Inferior parietal cortex (tissue), 1 donor: ENCODE data around the gene TDP1.

Source experiments
- DNase-seq: peaks from one replicate; pipeline ENCODE4 v3.0.0-alpha.2; 2016; ENCODE audit errors: extremely low spot score

Gene TDP1

DNA sequence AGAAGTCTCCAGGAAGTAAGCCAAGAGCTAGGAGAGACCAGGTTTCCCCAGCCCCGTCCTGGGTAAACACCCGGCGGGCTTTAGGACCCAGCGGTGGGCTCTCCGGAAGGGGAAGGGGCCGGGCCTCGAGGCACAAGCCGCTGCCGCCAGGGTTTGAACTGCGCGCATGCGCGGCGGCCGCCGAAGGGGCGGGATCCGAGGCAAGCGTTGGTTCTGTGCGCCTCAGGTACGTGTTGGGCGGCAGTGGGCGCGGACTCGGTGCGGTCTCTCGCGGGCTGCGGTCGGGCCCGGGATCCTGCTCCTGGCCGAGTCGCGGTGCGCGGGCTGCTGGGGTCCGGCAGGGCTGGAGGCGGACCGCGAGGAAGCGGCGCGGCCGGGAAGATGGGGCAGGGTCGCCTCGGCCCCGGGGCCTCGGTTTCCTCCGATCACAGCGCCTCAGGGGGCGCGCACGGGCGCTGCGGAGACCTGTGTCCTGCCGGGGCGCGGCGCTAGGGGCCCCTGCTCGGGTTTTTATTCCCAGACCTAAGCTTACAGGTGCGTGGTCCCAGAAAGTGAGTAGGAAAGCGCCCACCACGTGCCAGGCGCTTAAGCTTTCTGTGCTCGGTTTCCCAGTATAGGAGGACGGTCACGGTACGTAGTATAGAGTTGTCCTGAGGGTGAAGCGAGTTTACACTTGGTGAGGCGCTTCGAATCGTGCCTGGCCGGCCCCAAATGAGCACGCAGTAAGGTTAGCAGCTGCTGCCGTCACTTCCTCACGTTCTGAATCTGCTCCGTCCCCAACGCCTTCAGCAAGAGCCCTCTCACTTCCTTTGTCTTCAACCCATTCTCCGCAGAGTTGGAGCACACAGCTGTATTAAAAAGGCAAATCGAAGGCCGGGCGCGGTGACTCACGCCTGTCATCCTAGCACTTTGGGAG lies at the start of gene TDP1:
Gene TDP1 (plus strand): TSS at position 183 of the 916 bp plus-strand sequence. CDS start 7,188 bp downstream, outside the sequence.
- peak; percentile 98 for DNase-seq

DNA sequence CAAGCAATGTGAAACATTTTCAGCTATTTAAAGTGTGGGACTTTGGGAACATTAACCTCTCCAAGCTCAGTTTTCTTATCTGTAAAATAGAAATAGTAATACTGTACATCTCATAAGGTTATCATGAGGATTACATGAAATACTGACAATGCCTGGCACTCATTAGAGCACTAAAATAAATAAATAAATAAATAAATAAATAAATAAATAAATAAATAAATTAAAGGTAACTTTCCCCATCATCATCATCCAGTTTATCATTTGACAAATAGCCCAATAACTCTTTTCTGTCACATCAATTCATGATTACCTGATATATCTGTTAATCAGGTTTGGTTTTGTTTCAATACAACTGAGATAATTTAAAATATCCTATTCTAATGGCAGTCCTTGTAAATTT lies 49.7 kb upstream of the TDP1 start:
- DNase-seq, result no peak

DNA sequence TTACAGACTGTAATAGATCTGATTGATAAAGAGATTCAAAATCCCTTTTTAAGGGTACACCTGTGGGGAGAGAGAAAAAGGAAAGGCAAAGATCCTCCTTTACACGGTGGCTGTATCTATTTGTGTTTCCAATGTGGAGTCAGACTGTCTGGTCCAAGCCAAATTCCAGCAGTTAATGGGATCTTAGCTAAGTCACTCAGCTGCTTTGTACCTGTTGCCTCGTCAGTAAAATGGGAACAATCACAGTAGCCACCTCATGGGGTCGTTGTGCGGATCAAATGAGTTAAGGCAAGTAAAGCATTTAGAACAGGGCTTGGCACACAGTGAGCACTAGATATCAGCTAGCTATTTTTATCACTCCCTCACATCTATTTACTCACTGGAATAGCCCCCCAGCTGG lies 48.1 kb upstream of the TDP1 start:
- no peak for DNase-seq

DNA sequence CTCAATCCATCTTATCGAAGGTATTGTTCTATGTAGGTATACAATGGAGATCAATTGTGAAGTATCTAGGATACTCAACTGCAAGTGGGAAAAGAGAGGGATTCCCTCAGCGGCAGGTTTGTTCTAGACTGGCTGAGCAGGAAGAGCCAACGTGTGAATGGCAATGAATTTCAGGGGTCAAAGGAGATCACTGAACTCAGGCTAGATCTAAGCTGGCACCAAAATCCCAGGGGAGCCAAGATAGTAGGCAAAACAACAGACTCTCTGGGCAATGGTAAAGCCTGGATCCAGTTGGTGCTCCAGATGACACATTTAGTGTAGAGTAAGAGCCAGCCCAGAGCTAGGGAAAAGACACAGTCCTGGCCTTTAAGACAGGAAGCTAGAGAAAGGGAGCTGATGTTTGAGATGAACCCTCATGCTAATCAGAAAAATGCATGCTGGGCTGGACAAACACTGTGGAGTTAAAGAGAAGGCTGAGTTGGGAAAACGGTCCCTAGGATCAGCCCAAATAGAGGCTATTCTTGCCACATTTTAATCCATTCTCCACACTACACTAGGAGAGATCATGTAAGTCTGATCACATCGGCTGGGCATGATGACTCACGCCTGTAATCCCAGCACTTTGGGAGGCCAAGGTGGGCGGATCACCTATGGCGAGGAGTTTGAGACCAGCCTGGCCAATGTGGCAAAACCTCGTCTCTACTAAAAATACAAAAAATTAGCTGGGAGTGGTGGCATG lies 46.8 kb upstream of the TDP1 start:
- no peak for DNase-seq

DNA sequence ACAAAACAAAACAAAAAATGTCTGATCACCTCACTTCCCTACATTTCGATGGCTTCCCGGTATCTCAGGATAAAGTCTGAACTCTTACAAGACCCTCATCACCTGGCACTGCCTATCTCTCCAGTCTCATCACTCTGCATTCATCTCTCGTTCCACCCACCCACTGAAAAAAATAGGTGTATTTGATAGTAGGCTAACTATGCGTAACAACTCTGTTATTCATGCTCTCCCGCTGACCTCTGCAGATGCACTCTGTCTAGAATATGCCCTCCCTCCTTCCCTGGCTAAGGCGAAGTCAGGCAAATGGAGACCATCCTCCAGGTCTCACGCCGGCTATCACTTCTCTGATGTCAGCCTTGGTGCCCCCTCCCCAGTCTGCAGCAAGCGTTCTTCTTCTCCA lies 46.1 kb upstream of the TDP1 start:
- no peak for DNase-seq

DNA sequence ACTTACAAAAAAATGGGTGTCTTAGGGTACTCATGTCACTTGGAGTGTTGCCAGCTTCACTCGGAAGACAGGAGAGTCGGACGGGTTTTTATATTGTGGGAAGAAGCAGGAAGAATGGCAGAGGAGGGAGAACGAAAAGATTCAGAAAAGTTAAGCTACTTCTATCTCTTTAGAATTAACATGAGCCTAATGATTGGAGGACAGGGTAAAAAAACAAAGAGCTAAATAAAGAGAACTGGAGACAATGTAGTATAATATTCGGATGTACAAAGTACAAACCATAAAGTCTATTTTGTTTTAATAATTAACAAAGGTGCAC lies 45.1 kb upstream of the TDP1 start:
- no peak for DNase-seq

DNA sequence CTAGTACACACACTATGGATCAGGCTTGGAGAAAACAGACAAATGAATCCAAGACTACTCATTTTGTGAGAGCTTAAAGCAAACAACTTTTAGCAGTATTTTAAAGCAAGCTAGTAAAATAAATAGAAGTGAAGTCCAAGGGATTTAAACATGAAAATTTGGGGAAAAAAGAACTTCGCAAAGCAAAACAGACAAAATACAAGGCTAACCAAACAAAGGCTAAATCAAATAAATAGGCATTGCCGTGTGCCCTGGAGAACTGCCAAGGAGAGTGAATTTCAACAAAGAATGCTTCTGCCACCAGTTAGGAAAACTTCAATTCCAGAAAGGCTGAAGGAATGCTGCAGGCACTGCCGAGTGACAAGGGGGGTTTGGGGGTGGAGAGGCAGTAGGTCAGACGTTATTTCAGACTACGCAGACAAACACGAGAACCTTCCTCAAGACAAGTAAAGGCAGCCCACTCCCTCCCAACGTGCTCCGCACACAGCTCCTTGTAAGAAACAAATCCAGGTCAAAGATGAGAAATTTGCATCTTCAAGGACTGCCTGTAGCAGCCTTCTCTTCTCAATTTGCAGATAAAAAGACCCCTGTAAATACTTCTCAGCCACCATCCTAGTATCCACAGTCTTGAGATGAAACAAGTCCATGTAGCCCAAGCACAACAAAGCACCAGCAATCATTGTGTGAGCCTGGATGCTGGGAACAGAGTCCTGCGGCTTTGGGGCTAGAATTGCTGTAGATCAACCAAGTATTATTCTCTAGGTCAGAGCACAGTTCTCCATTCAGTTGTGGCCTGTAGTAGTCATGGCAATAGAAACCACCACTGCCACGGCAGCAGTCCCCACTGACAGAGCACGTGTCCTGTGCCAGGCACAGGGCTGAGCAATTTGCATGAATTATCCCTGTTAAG lies 44.5 kb upstream of the TDP1 start:
- peak; percentile 62 for DNase-seq

DNA sequence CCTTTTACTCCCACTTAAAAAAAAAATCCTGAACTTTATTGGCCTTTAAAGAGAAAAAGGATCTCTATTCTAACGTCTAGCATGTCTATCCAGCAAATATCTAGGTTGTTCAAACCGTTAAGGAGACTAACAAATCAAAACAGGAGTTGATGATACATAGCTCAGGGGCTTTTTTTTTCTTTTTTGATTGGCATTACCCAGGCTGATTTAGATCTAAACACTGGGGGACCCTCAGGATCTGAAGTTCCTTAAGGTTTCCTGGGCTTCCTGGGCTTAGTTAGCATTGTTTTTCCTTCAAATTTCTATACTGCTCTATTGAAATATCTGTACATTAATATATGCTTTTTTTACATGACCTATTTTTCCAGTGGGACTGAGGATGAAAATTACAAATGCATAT lies 43.5 kb upstream of the TDP1 start:
- no peak for DNase-seq

DNA sequence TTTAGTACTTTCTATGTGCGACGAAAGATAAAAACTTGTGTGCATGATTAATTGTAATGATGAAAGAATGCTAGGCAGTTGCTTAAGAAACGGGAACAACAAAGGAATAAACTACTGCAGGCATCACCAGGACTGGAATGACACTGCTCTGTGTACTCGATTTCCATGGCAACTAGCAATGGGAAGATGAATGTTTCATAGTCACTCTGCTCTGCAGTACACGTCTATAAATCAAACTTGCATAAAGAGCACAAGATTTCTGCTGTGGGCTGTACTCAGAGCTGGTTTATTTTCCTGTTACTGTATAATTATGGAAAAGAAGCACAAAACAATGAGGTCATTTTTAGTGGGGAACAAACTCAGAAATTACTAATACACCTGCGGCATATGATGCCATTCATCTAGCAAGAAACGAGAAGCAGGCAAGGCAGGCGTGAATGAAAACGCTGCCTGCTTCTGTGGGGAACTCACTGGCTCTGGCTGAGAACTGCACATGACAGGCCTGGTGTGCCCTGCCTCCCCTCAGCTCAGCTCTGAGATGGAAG lies 43.0 kb upstream of the TDP1 start:
- peak; percentile 61 for DNase-seq

DNA sequence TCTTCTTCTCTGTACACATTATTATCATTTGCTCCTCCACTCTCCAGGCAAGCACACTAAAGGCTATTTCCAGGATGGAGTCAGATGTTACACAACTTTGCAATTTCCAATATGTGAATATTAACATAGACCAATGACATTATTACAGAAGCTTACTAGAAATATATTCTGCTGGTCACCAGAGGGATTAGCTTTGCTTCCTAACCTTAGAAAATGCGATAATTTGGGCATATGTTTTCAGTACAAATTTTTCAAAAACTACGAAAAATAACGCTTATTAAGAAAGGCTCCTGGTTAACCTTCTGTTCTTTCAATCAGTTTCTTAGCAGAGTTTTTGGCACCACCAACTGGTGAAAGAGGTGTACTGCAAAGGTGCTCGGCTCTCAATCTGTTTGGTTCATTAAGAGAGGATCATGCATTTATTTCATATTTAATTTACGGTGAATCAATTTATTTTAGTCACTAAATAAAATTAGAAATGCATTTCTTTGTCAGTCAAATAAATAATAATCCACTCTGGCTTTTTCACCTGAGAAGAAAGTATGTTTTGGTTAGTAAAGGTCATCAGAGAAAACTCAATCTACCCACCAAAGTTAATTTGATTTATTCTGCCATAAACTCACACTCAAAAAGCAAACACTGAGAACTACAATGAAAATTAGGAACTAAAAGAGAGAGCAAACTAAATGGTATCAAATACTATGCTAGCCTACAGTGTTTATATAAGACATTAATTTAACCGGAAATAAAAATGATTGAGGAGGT lies 40.4 kb upstream of the TDP1 start:
- DNase-seq, result peak; percentile 94

DNA sequence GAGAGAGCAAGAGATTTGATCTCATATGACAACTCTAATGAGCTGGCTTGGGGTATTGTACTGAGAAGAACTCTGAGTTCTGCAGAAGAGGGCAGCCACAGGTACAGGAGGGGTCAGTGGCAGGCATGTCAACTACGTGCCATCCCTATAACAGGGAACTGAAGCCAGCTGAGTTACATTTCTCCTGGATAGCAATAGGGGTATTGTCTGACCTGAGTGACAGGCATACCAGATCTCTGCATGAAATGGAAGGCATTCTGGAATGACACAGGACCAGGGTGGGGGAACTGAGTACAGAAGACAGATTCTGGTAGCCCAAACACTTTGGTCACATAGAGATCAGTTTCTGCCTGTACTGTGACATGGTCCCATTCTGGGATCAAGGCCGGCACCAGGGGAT lies 37.0 kb upstream of the TDP1 start:
- no peak for DNase-seq

DNA sequence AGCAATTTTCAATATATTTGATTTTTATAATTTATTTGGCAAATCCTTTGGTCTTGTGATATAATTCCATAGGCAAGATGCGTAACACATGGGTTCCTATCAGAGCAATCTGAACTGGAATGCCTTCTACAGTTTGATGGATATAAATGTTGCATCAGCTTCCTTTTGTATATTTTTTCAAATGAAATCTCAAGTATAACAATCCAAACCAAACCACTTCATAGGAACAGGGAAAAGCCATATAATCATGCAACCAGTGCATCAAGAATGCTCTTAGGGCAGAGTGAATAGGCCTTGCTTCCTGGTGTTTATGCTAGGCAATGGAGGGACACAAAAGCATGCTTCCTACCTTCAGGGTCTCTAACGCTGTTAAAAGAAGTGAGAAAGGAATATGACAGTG lies 35.7 kb upstream of the TDP1 start:
- no peak for DNase-seq

DNA sequence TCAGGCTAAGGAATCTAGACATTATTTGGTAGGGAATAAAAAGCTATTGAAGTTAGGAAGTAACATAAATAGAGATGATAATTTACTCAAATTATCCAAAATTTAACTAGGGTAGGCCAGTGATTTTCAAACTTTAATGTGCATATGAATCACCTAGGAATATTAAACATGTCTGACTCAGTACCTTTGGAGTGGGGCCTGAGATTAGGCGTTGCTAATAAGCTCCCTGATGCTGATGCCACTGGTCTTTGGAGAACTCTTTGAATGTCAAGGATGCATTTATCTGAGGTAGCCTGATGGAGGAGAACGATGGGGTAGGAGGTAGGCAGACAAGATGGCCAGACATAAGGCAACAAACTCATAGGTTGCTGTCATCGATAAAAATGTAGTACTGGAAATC lies 34.4 kb upstream of the TDP1 start:
- DNase-seq, result no peak

DNA sequence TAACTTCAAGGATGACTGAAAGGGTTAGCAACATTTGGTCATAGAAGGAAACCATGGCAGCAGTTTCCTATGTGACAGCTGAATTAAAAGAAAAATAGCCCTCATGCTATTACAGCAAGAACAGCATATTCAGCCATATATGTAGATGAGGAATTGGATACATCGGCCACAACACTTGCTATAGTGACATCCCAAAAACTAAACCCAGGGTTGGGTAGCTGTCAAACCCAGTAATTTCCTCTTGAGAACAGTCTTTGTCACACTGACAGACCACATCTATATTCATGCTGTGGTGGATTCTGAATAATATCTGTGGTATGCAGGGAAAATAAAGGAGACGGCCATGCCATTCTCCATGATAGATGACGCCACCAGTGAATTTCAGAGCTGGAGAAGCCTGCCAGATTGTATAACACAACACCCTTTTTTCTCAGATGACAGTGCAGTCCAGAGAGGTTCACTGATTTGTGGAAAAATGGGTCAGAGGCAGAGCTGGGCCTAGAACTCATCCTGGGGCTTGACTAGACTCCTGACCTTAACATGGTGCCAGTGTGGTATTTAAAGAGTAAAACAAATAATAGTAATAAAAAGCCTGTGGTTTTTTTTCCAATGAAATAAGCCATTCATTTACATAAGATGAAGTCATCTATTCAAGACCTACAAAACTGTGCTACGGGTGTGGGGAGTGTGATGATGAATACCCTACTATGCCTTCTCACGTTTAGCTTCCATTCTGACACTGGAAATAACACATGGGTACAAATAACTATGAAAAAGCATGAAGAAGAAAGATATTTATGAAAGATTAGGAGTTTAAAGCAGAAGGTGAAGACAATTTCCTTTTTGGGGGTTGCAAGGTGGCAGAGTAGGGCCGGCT lies 33.5 kb upstream of the TDP1 start:
- DNase-seq, result peak; percentile 51

DNA sequence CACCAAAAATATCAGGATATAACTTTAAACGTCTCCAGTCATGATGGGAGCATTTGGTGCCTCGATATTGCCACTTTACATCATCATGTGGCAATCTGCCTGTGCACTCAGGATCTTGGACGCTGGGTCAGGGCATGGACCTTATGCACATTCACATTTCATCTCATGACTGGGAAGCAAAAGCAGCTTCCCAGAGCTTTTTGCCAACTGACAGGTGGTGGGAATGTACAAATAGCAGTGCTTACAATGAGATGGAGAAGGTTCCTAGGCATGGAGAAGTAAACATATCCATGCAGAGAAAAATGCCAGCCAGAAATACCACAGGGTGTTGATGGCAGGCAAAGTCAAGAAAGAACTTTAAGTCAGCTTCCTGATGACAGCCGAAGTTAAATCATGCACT lies 31.5 kb upstream of the TDP1 start:
- no peak for DNase-seq

DNA sequence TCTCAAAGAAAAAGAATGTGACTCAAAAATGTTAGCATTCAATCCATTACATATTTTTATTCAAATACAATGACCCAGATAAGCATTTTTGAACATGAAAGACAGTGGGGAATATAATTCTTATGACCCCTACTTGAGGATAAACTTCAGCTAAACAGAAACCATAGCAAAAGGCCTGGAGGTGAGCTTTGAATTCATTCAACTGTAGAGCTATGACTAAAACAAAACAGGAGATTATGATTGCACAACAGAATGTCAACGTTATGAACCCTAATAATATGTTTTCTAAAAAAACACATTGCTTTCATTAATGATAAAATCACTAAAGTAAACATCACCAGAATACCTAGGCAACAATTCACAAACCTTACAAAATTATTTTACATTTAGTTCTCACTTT lies 29.0 kb upstream of the TDP1 start:
- DNase-seq, result no peak

DNA sequence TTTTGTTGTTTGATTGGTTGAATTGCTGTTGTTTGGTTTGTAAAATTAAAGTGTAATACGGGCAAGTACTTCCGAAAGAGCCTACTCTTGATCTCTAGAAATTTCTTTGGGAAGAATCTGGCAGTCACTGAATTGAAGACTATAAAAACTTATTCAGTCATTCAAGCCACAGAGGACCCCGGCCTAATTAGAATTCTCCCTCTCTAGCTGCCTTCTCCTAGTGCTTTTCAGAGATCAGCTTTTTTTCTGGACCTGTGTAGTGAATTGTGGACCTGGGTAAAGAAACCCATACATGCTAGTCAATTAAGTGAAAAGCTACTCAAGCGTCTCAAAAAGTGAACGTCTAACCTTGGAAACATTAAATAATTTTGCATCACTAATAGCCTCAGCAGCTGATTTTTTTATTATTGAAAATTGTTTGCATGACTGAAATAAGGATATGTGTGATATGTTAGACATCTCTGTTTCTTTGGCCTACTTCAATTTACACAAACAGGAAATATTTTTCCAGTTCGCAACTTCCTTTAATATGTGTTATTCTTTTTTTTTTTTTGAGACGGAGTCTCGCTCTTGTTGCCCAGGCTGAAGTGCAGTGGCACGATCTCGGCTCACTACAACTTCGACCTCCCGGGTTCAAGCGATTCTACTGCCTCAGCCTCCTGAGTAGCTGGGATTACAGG lies 28.4 kb upstream of the TDP1 start:
- DNase-seq, result no peak

DNA sequence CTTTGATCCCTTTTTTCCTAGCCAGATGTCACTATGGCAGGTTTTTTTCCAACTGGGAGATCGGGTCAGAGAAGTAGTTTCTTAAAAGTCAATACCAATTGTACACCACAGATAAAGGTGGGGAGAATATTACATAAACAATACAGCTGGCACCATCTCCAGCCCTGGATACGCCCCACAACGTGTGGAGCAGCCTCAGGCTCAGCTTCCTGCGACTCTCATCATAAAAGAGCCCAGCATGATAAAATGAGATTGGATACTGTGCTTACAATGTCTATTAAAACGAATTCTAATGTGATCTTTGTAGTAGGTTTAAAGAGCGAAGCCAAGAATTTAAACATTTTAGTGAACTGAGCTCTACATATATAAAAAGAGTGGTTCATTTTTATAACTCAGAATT lies 22.7 kb upstream of the TDP1 start:
- DNase-seq, result no peak

DNA sequence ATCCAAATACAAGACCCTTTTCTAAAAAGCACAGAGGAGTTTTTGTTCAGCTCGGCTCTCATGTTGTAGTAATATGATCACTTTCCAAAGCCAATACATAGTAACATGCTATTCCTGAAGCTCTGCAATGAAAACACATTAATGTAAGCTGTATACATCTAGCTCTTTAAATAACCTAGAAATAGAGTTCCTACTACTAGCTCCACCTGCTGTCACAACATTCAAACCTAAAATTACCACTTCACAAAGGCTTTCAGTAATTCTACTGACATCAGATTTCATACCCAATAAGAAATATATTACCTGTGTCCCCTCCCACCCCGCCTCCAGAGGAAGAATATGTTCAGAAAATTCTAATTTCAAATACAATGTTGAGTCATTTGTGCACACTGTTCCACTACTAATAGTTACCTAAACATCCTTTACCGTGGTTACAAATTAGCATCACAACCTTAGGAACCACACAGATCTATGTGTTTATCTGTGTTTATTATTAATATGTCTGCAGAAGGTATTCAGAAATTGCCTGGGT lies 19.0 kb upstream of the TDP1 start:
- no peak for DNase-seq
